ENCODE results near the gene MOCS3. TPM values are rescaled to one million over a fixed set of nuclear protein-coding genes. Genes with fewer than 3 reads are reported as not detected.
A peak's percentile ranks its signal among the peaks of the same experiment; 100 is the strongest.

The MOCS3 gene
- total RNA-seq, 4 donors from 2014 or later = 5.8 to 8.0 (median 6.8) TPM

GRCh38 chr20:50980851-50981713, 22.5 kb downstream of the MOCS3 start:
- no peak for DNase-seq (ENCODE audit: low spot score in 2 of 2)
- TF ChIP-seq POLR2A (IDR thresholded peaks at IDR 0.05) = no peak
- no peak for TF ChIP-seq CTCF (IDR thresholded peaks at IDR 0.05)
- WGBS, 2 donors = 57 to 60% methylated on average over 26 of the region's 26 CpGs
- intact Hi-C loops (cut with DNase I; ENCODE audit: low total_unique reads) = no loop called here
- no peak overlapping the region for H3K4me3 ChIP-seq (ENCODE audit: low read depth, poor library complexity, severe bottlenecking)

DNA sequence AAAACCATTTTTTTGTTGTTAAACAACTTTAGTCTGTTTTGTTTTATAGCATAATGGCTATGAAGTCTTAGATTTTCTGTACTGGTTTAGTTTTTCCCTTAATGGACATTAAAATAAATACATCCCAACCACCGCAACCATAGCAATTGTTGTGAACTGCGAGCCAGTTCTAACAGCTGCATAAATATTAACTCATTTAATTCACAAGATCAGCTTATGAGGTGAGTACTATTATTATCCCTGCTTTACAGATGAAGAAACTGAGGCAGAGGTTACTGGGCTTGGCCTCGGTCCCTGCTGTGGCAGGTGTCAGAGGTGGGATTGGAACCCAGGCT, 23.1 kb downstream of the MOCS3 start:
- 56 to 60% methylated on average over 3 of the region's 3 CpGs for WGBS, 2 donors
- DNase-seq (ENCODE audit: low spot score in 2 of 2) = no peak
- H3K4me3 ChIP-seq (ENCODE audit: low read depth, poor library complexity, severe bottlenecking) = no peak overlapping the region
- intact Hi-C loops (cut with DNase I; ENCODE audit: low total_unique reads) = no loop called here
- no peak for TF ChIP-seq CTCF (IDR thresholded peaks at IDR 0.05)
- no peak for TF ChIP-seq POLR2A (IDR thresholded peaks at IDR 0.05)

DNA sequence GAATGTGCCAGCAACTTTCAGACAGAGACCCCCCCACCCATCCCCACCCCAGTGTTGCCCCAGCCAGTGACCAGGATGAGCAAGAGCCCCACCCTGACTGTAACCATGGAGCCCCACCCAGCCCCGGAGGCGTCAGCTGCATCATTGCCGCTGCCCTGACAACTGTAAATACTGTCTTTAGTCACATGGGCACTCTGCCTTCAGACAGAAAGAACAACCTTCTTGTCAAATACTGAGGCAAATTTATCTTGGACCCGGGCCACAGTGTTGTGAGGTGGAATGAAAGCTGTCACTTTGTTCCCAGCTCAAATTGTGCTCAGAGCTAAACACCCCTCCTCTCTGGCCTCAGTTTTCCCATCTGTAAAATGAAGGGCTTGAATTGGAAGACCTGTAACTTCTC, 23.7 kb downstream of the MOCS3 start:
- TF ChIP-seq POLR2A (IDR thresholded peaks at IDR 0.05) (no peak), CTCF (IDR thresholded peaks at IDR 0.05) (no peak)
- DNase-seq (ENCODE audit: low spot score in 2 of 2) = peak; percentile 80 to 90
- 6 to 18% methylated on average over 4 of the region's 4 CpGs for WGBS, 2 donors
- no peak overlapping the region for H3K4me3 ChIP-seq (ENCODE audit: low read depth, poor library complexity, severe bottlenecking)
- intact Hi-C loops (cut with DNase I; ENCODE audit: low total_unique reads) = no loop called here

GRCh38 chr20:50983321-50983720, 24.7 kb downstream of the MOCS3 start:
- H3K4me3 ChIP-seq (ENCODE audit: low read depth, poor library complexity, severe bottlenecking) = no peak overlapping the region
- no peak for TF ChIP-seq POLR2A (IDR thresholded peaks at IDR 0.05)
- no peak for TF ChIP-seq CTCF (IDR thresholded peaks at IDR 0.05)
- intact Hi-C loops (cut with DNase I; ENCODE audit: low total_unique reads) = no loop called here
- WGBS, 2 donors = 54 to 56% methylated on average over 2 of the region's 2 CpGs
- no peak for DNase-seq (ENCODE audit: low spot score in 2 of 2)

DNA sequence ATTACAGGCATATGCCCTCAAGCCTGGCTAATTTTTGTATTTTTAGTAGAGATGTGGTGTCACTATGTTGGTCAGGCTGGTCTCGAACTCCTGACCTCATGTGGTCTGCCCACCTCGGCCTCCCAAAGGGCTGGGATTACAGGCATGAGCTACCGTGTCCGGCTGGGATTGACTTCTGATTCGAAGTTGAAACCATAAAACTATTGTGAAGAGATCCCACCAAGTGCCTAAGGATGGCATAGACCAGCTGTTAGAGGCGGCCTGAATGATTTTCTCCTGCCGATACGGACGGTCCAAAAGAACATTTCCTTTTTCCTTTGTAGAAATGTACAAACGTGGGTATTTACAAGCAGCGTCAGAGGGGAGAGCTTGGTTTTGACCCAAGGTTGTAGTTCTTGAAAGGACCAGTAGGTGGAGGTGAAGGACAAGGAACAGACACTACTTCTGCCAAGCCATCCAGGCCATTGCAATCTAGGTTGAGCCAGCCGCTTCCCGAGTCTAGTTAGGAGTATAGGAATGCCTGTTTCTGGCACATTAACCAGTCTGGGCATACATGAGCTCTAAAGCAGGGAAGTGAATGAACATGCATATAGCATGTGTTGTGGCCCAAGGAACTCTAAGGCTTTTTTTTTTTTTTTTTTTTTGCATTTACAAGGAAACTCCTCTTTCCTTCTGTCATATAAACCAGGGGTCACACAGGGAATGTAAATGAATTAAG, 29.0 kb downstream of the MOCS3 start:
- intact Hi-C loops (cut with DNase I; ENCODE audit: low total_unique reads) = loop anchor here (5.0 kb wide), 1 partner anchor 325 kb away; no protein-coding TSS in a partner anchor
- peak in 1 of 2 donors; percentile 81 for DNase-seq (ENCODE audit: low spot score in 2 of 2)
- H3K4me3 ChIP-seq (ENCODE audit: low read depth, poor library complexity, severe bottlenecking) = no peak overlapping the region
- 12 to 13% methylated on average over 13 of the region's 13 CpGs for WGBS, 2 donors
- TF ChIP-seq POLR2A (IDR thresholded peaks at IDR 0.05) (no peak), CTCF (IDR thresholded peaks at IDR 0.05) (peak in 1 of 3 donors; percentile 93)
